MM.1S (cell line): ENCODE measurements around the gene SPESP1.

Experiments
- CTCF ChIP-seq: fragments of 300-600 bp; sonication (generic); IDR thresholded peaks from 2 replicates; pipeline ENCODE4 v1.5.1; 2016; ENCODE audit warnings: antibody characterized with exemption, low read length, mixed read lengths
- EZH2phosphoT487 ChIP-seq: fragments of 300-600 bp; sonication (generic); IDR thresholded peaks from 2 replicates; pipeline ENCODE4 v1.6.1; 2018; ENCODE audit warnings: antibody characterized with exemption, low read length

- TF ChIP-seq CTCF: no peak
- no peak for TF ChIP-seq EZH2phosphoT487
Measured at GRCh38 chr15:68990992-68991500, 60.7 kb downstream of the SPESP1 start.
